ENCODE measurements around the gene TKTL2. TPM values are rescaled to one million over a fixed set of nuclear protein-coding genes. Genes with fewer than 3 reads are reported as not detected.

Gene TKTL2
- total RNA-seq, 1 experiment from 2014 or later, result not detected

DNA sequence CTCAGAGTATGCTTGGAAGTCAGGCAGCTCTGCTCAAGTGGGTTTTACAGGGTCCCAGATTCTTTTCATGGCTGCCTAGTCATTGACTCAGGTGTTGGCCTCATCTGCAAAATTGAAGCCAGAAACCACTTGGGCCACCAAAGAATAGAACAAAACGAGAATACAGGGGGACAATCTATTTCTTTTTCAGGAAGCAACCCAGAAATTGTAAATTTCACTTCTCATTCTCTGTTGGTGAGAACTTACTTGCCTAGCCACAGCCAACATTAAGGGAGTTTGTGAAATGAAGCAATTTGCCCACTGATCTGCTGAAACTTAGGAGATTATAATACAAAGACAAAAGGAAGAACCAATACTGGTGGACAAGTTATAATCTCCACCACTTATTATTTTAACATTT, 8.6 kb upstream of the TKTL2 start:
- ATAC-seq (no peak), DNase-seq (ENCODE audit: low spot score) (no peak)
- H3K4me1 Mint-ChIP-seq, result no peaks in the 10 kb centered on the region; the same call in 1 of the 2 replicates
- H3K4me3 Mint-ChIP-seq, result no peak overlapping the region
- no peaks in the 10 kb centered on the region for H3K27me3 Mint-ChIP-seq (ENCODE audit: low read depth)
- TF ChIP-seq EMX1 (CRISPR knock-in tag; IDR thresholded peaks at IDR 0.05), result no peak
- TF ChIP-seq NFYB (CRISPR knock-in tag; conservative IDR thresholded peaks at IDR 0.05; ENCODE audit: low read depth), result no peak
- no peak for TF ChIP-seq FOXP1 (CRISPR knock-in tag; IDR thresholded peaks at IDR 0.05; ENCODE audit: borderline replicate concordance)
- no peak for TF ChIP-seq ETV6 (CRISPR knock-in tag; IDR thresholded peaks at IDR 0.05)
- TF ChIP-seq SOX15 (CRISPR knock-in tag; IDR thresholded peaks at IDR 0.05), result no peak
- TF ChIP-seq NR1H2 (CRISPR knock-in tag; IDR thresholded peaks at IDR 0.05), result no peak
- no peak for TF ChIP-seq SMAD3 (CRISPR knock-in tag; IDR thresholded peaks at IDR 0.05; ENCODE audit: borderline replicate concordance)
- TF ChIP-seq ZNF263 (CRISPR knock-in tag; IDR thresholded peaks at IDR 0.05; ENCODE audit: low read depth), result no peak
- no peak for TF ChIP-seq TEAD4 (CRISPR knock-in tag; IDR thresholded peaks at IDR 0.05)
- no peak for TF ChIP-seq FOXJ3 (CRISPR knock-in tag; IDR thresholded peaks at IDR 0.05; ENCODE audit: borderline replicate concordance)
- no peak for TF ChIP-seq ZNF219 (CRISPR knock-in tag; IDR thresholded peaks at IDR 0.05; ENCODE audit: borderline replicate concordance)
- TF ChIP-seq, protein P1, sequence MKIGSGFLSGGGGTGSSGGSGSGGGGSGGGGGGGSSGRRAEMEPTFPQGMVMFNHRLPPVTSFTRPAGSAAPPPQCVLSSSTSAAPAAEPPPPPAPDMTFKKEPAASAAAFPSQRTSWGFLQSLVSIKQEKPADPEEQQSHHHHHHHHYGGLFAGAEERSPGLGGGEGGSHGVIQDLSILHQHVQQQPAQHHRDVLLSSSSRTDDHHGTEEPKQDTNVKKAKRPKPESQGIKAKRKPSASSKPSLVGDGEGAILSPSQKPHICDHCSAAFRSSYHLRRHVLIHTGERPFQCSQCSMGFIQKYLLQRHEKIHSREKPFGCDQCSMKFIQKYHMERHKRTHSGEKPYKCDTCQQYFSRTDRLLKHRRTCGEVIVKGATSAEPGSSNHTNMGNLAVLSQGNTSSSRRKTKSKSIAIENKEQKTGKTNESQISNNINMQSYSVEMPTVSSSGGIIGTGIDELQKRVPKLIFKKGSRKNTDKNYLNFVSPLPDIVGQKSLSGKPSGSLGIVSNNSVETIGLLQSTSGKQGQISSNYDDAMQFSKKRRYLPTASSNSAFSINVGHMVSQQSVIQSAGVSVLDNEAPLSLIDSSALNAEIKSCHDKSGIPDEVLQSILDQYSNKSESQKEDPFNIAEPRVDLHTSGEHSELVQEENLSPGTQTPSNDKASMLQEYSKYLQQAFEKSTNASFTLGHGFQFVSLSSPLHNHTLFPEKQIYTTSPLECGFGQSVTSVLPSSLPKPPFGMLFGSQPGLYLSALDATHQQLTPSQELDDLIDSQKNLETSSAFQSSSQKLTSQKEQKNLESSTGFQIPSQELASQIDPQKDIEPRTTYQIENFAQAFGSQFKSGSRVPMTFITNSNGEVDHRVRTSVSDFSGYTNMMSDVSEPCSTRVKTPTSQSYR (CRISPR knock-in tag; IDR thresholded peaks at IDR 0.05), result no peak
- no peak for TF ChIP-seq ATF1 (CRISPR knock-in tag; IDR thresholded peaks at IDR 0.05)
- TF ChIP-seq JUN (CRISPR knock-in tag; IDR thresholded peaks at IDR 0.05), result no peak
- no peak for TF ChIP-seq MYBL2 (CRISPR knock-in tag; IDR thresholded peaks at IDR 0.05)
- TF ChIP-seq ZNF317 (CRISPR knock-in tag; IDR thresholded peaks at IDR 0.05; ENCODE audit: borderline replicate concordance, low read depth), result no peak
- CTCF ChIA-PET, result interaction anchor here (0.8 kb wide), 1 partner anchor 68 kb away, joined by 4 read pairs; no protein-coding TSS in a partner anchor
- no peaks in the 10 kb centered on the region for H3K36me3 Mint-ChIP-seq
- POLR2A ChIA-PET, result no interaction called here
- no peak overlapping the region for H3K27ac Mint-ChIP-seq
- no peaks in the 10 kb centered on the region for H3K9me3 Mint-ChIP-seq

- no peaks in the 10 kb centered on the region for H3K36me3 Mint-ChIP-seq
- no peak overlapping the region for H3K27ac Mint-ChIP-seq
- ATAC-seq (no peak), DNase-seq (ENCODE audit: low spot score) (no peak)
- ChIA-PET CTCF (no interaction called here), POLR2A (no interaction called here)
- H3K4me1 Mint-ChIP-seq, result no peaks in the 10 kb centered on the region
- no peak overlapping the region for H3K4me3 Mint-ChIP-seq
- TF ChIP-seq MYBL2 (CRISPR knock-in tag; IDR thresholded peaks at IDR 0.05) (no peak), RORB (CRISPR knock-in tag; IDR thresholded peaks at IDR 0.05) (no peak), ZNF512 (CRISPR knock-in tag; IDR thresholded peaks at IDR 0.05; ENCODE audit: borderline replicate concordance) (no peak), NFYB (CRISPR knock-in tag; conservative IDR thresholded peaks at IDR 0.05; ENCODE audit: low read depth) (no peak), CDX4 (CRISPR knock-in tag; IDR thresholded peaks at IDR 0.05; ENCODE audit: borderline replicate concordance) (no peak), TCF7 (CRISPR knock-in tag; IDR thresholded peaks at IDR 0.05; ENCODE audit: low read depth) (no peak)
- TF ChIP-seq, protein P2, sequence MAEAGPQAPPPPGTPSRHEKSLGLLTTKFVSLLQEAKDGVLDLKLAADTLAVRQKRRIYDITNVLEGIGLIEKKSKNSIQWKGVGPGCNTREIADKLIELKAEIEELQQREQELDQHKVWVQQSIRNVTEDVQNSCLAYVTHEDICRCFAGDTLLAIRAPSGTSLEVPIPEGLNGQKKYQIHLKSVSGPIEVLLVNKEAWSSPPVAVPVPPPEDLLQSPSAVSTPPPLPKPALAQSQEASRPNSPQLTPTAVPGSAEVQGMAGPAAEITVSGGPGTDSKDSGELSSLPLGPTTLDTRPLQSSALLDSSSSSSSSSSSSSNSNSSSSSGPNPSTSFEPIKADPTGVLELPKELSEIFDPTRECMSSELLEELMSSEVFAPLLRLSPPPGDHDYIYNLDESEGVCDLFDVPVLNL (CRISPR knock-in tag; IDR thresholded peaks at IDR 0.05; ENCODE audit: borderline replicate concordance, low read depth), result no peak
- H3K27me3 Mint-ChIP-seq (ENCODE audit: low read depth), result no peaks in the 10 kb centered on the region
- no peaks in the 10 kb centered on the region for H3K9me3 Mint-ChIP-seq
Observed at GRCh38 chr4:163476761-163477438, 3.3 kb upstream of the TKTL2 start.
